HL-60 (cell line): ENCODE measurements around the gene CIT.
A peak's percentile ranks its signal among the peaks of the same experiment; 100 is the strongest.

Experiments
- DNase-seq, 2 experiments: peaks; one replicate each; pipeline ENCODE4 v3.0.0-alpha.2; 2010 to 2020; ENCODE audit warnings: low read depth in 1 of 2, low spot score in 1 of 2
- H3K27ac ChIP-seq: fragments of 250-450 bp; sonication (Bioruptor Pico); replicated peaks from 2 replicates; pipeline ENCODE4 v1.5.1; 2020; ENCODE audit warnings: mild to moderate bottlenecking, moderate library complexity
- H3K27me3 ChIP-seq: fragments of 250-450 bp; sonication (Bioruptor Pico); 2 replicates; pipeline ENCODE4 v1.5.1; 2021; ENCODE audit warnings: mild to moderate bottlenecking, moderate library complexity; ENCODE audit not compliant: insufficient read depth, poor library complexity, severe bottlenecking
- H3K4me3 ChIP-seq: replicated peaks from 2 replicates; pipeline ENCODE4 v1.5.1; 2011; ENCODE audit warnings: mild to moderate bottlenecking, control low read depth, low read length; ENCODE audit not compliant: insufficient read depth
- CTCF ChIP-seq: IDR thresholded peaks from one replicate; pipeline ENCODE4 v1.5.1; 2011; ENCODE audit warnings: low read length, control low read depth, inconsistent platforms; ENCODE audit not compliant: insufficient read depth
- GABPA ChIP-seq: IDR thresholded peaks from 2 replicates; pipeline ENCODE4 v1.6.1; 2012; ENCODE audit warnings: low read depth
- POLR2AphosphoS5 ChIP-seq: IDR thresholded peaks from 2 replicates; pipeline ENCODE4 v1.6.1; 2012; ENCODE audit warnings: low read depth
- REST ChIP-seq: IDR thresholded peaks from 2 replicates; pipeline ENCODE4 v1.6.1; 2012; ENCODE audit warnings: low read depth; ENCODE audit not compliant: insufficient replicate concordance
- SPI1 ChIP-seq: IDR thresholded peaks from 2 replicates; pipeline ENCODE4 v1.6.1; 2012; ENCODE audit warnings: low read depth, mild to moderate bottlenecking, borderline replicate concordance

The CIT gene

GRCh38 chr12:119681728-119682638 lies 195.1 kb downstream of the CIT start:
- peak overlapping the region; percentile 58 for H3K27ac ChIP-seq

GRCh38 chr12:119681111-119681510 lies 196.0 kb downstream of the CIT start:
- Histone ChIP-seq H3K4me3 (no peak overlapping the region), H3K27ac (no peak overlapping the region), H3K27me3 (no peaks in the 10 kb centered on the region)
- no peak for DNase-seq
- TF ChIP-seq POLR2AphosphoS5 = no peak
- no peak for TF ChIP-seq REST

More at GRCh38 chr12:119681728-119682638, 195.1 kb downstream of the CIT start:
- Histone ChIP-seq H3K27me3 (no peaks in the 10 kb centered on the region), H3K4me3 (no peak overlapping the region)
- DNase-seq = no peak
- TF ChIP-seq POLR2AphosphoS5 = peak; percentile 27; the same call in 1 of the 2 replicates
- TF ChIP-seq SPI1 = no peak
- no peak for TF ChIP-seq GABPA
- TF ChIP-seq REST = no peak
- no peak for TF ChIP-seq CTCF

- Histone ChIP-seq H3K4me3 (no peak overlapping the region), H3K27me3 (no peaks in the 10 kb centered on the region), H3K27ac (no peak overlapping the region)
- DNase-seq = no peak
- TF ChIP-seq CTCF (no peak), GABPA (no peak), POLR2AphosphoS5 (no peak), SPI1 (no peak), REST (no peak)
Observed at GRCh38 chr12:119679490-119679889, 197.6 kb downstream of the CIT start.
